Neutrophil (primary cell): ENCODE measurements around the gene NELFCD.

ENCODE experiments used
- H3K27ac ChIP-seq: fragments of 200-600 bp; sonication (generic); 2 replicates; pipeline ENCODE4 v1.5.1; 2016; ENCODE audit warnings: mild to moderate bottlenecking, moderate library complexity
- H3K27me3 ChIP-seq: fragments of 200-600 bp; sonication (generic); 2 replicates; pipeline ENCODE4 v1.6.0; 2016; ENCODE audit warnings: mild to moderate bottlenecking
- H3K36me3 ChIP-seq: fragments of 200-600 bp; sonication (generic); 2 replicates; pipeline ENCODE4 v1.5.1; 2017
- H3K4me1 ChIP-seq, 2 experiments: fragments of 200-600 bp in 1 of 2; sonication (generic) in 1 of 2; 1 replicate in 1 of 2; 2 replicates in 1 of 2; pipeline versions ENCODE4 v1.5.1 to v1.6.1; 2013 to 2016; ENCODE audit warnings: low read depth in 1 of 2, low read length in 1 of 2, mild to moderate bottlenecking in 1 of 2, moderate library complexity in 1 of 2; ENCODE audit not compliant: control insufficient read depth in 1 of 2, insufficient read depth in 1 of 2
- H3K4me3 ChIP-seq, 2 experiments: fragments of 200-600 bp in 1 of 2; sonication (generic) in 1 of 2; 1 replicate in 1 of 2; 2 replicates in 1 of 2; pipeline ENCODE4 v1.5.1; 2013 to 2016; ENCODE audit warnings: low read depth in 1 of 2, low read length in 1 of 2, mild to moderate bottlenecking in 1 of 2, moderate library complexity in 1 of 2
- H3K9me3 ChIP-seq: fragments of 200-600 bp; sonication (generic); 2 replicates; pipeline ENCODE4 v1.5.1; 2016
- TF ChIP-seq, protein P1 (sequence below): fragments of 200-600 bp; sonication (generic); IDR thresholded peaks from 2 replicates; pipeline ENCODE4 v1.5.1; 2016; ENCODE audit warnings: antibody characterized with exemption

Gene NELFCD

DNA sequence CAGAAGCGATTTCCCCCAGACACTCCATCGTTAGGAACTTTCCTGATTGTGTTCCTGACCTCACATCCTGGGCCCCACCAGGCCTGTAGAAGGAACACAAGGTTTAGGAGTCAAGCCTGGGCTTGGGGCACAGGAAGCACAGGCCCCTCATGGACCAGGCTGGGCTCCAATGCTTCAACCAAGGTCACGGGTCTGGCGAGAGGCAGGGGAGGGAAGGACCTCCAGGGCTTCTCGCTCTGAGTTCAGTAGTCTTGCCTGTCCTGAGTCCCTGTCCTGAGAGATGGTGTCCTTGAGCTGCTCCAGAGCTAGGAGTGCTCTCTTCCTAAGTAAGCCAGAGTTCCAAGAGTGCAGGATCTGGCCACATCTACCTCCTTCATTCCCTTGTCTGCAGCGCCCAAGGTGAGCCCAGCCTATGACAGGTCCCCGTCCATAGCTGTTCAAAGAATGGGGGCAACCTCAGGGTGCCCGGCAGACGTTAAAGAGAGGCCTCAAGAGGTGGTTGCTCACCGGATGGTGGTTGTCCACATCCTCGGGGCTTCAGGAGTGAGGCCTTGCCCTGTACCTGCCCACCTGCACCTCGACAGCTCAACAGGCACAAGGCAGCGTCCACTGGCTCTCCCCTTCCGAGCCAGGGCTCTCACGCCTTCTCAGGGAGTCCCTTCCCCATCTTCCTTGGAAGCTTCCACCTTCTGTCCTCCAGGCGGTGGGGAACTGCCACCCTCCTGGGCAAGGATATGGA, 36.6 kb downstream of the NELFCD start:
- Histone ChIP-seq H3K27ac (no peak overlapping the region), H3K9me3 (no peaks in the 10 kb centered on the region), H3K4me3 (no peak overlapping the region), H3K27me3 (peaks cover 24% of the 10 kb centered on the region), H3K36me3 (peaks cover 10% of the 10 kb centered on the region), H3K4me1 (peaks cover 9% of the 10 kb centered on the region in 2 experiments)
- TF ChIP-seq, protein P1, sequence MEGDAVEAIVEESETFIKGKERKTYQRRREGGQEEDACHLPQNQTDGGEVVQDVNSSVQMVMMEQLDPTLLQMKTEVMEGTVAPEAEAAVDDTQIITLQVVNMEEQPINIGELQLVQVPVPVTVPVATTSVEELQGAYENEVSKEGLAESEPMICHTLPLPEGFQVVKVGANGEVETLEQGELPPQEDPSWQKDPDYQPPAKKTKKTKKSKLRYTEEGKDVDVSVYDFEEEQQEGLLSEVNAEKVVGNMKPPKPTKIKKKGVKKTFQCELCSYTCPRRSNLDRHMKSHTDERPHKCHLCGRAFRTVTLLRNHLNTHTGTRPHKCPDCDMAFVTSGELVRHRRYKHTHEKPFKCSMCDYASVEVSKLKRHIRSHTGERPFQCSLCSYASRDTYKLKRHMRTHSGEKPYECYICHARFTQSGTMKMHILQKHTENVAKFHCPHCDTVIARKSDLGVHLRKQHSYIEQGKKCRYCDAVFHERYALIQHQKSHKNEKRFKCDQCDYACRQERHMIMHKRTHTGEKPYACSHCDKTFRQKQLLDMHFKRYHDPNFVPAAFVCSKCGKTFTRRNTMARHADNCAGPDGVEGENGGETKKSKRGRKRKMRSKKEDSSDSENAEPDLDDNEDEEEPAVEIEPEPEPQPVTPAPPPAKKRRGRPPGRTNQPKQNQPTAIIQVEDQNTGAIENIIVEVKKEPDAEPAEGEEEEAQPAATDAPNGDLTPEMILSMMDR: no peak

DNA sequence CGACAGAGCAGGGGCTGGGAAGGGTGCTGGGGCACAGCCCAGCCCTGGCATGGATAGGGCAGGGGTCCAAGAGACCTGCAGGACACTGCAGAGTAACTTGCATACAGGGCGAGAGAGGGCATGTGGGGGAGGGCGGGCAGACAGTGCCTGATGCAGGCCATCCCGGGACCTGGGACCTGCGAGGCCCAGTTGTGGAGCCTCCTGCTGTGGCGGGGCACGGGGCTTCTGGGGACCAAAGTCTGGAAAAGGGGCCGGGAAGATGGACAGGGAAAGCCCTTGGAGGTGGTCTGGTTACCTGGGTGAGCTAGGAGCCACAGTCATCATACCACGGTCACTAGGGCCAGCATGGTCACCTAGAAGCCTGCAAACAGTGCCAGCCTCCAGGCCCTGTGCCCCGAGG, 37.8 kb downstream of the NELFCD start:
- H3K27me3 ChIP-seq: peaks cover 13% of the 10 kb centered on the region
- no peaks in the 10 kb centered on the region for H3K9me3 ChIP-seq
- TF ChIP-seq, protein P1: no peak
- H3K4me3 ChIP-seq: no peak overlapping the region
- H3K4me1 ChIP-seq: peaks cover 9% of the 10 kb centered on the region in 2 experiments
- peaks cover 21% of the 10 kb centered on the region for H3K36me3 ChIP-seq
- no peak overlapping the region for H3K27ac ChIP-seq

DNA sequence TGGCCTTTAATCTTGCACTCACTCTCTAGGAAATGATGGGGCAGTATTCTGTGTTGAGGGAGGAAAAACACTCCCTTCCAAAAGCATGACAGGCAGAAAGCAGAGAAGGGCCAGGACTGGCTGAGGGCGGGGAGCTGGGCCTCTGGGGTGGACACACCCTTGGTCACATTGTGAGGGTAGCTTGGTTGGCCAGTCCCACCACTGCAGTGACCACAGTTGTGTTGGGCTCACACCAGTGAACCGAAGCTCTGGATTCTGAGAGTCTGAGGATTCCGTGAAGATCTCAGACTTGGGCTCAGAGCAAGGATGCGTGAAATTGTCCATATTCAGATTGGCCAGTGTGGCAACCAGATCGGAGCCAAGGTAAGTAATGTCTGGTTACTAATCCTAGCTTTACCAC, 38.2 kb downstream of the NELFCD start, which contains the start of gene TUBB1:
Gene TUBB1 (plus strand): TSS at position 213 of the 400 bp plus-strand sequence. CDS start 94 bp downstream, at position 307.
- no peak within 1 kb of the TSS for H3K27ac ChIP-seq
- peaks cover 9% of the 10 kb centered on the region for H3K27me3 ChIP-seq
- TF ChIP-seq, protein P1: no peak
- H3K4me3 ChIP-seq: no peak within 1 kb of the TSS
- H3K36me3 ChIP-seq: peaks cover 25% of the 10 kb centered on the region
- H3K4me1 ChIP-seq: peaks cover 9% of the 10 kb centered on the region in 2 experiments
- H3K9me3 ChIP-seq: no peaks in the 10 kb centered on the region

DNA sequence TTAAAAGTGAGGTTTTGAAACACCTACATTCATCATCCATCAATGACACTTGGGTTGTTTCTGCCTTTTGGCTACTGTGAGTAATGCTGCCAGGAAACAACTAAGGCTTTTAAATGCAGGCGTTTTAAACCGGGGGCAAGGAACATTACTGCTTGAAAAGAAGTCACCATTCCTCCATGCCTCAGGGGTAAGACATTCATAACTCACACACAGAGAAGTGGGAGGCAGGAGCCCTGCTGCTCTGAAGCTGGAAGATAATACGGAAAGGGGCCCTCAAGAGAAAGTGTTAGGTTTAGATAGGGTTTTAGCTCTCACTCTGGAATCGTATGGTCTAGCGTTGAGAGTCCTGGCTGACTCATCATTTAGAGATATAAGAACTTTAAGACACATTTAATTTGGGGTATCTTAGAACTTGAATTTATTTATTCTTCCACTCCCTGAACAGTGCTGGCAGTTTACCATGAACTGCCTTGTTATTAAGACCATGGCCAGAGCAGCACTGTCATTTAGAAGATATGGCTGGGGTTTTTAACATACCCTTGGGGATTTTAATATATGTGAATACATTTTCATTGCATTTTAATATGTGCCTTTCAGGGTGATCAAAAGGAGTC, 40.0 kb downstream of the NELFCD start:
- no peaks in the 10 kb centered on the region for H3K27me3 ChIP-seq
- H3K27ac ChIP-seq: no peak overlapping the region
- no peak overlapping the region for H3K4me3 ChIP-seq
- peaks cover 43% of the 10 kb centered on the region for H3K36me3 ChIP-seq
- H3K4me1 ChIP-seq: peaks cover 9% of the 10 kb centered on the region in 2 experiments
- TF ChIP-seq, protein P1: no peak
- H3K9me3 ChIP-seq: no peaks in the 10 kb centered on the region

DNA sequence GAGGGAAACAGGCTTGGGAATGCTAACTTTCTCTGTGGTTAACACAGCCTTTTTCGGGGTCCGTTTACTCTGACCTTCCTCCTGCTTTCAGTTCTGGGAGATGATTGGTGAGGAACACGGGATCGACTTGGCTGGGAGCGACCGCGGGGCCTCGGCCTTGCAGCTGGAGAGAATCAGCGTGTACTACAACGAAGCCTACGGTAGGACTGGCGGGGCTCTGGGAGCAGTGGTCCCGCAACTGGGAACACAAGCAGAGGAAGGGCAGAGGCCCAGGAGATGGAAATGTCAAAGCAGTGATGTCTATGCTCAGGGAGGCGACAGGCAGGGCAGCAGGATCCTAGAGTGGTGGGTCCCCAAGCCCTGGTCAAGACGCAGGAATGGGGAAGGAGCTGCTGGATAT, 41.7 kb downstream of the NELFCD start:
- H3K4me1 ChIP-seq: no peaks in the 10 kb centered on the region
- H3K36me3 ChIP-seq: peaks cover 60% of the 10 kb centered on the region
- H3K27me3 ChIP-seq: no peaks in the 10 kb centered on the region
- no peak overlapping the region for H3K4me3 ChIP-seq
- no peak overlapping the region for H3K27ac ChIP-seq
- H3K9me3 ChIP-seq: no peaks in the 10 kb centered on the region
- TF ChIP-seq, protein P1: no peak
